ENCODE measurements around the gene TBC1D5. TPM values are rescaled to one million over a fixed set of nuclear protein-coding genes. Genes with fewer than 3 reads are reported as not detected.

TBC1D5 gene
- total RNA-seq, 1 donor from 2014 or later: 106 TPM

DNA sequence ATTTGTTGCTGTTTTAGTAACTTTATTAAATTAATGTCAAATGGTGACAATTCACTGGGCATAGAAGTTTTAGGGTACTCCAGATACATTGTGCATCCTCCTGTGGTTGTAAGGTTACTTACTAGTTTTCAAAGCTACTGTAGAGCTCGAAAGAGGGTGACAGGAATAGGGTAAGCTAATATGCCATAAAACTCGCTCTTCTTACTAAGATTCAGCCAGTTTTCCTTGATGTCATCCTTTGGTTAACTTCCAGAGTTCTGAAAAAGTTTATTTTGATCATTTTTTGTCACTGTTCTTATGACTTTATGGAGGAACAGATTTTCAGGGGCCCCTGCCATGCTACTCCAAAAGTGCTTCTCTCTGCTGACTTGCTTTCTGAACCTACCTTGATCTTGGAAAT is 522.8 kb downstream of the TBC1D5 start:
- H3K4me1 Mint-ChIP-seq: no peaks in the 10 kb centered on the region
- DNase-seq (no peak), ATAC-seq (ENCODE audit: low read depth) (no peak)
- H3K4me3 Mint-ChIP-seq: no peak overlapping the region
- TF ChIP-seq, protein P1, sequence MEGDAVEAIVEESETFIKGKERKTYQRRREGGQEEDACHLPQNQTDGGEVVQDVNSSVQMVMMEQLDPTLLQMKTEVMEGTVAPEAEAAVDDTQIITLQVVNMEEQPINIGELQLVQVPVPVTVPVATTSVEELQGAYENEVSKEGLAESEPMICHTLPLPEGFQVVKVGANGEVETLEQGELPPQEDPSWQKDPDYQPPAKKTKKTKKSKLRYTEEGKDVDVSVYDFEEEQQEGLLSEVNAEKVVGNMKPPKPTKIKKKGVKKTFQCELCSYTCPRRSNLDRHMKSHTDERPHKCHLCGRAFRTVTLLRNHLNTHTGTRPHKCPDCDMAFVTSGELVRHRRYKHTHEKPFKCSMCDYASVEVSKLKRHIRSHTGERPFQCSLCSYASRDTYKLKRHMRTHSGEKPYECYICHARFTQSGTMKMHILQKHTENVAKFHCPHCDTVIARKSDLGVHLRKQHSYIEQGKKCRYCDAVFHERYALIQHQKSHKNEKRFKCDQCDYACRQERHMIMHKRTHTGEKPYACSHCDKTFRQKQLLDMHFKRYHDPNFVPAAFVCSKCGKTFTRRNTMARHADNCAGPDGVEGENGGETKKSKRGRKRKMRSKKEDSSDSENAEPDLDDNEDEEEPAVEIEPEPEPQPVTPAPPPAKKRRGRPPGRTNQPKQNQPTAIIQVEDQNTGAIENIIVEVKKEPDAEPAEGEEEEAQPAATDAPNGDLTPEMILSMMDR (IDR thresholded peaks at IDR 0.05): no peak
- intact Hi-C loops (cut with micrococcal nuclease): no loop called here
- H3K9me3 Mint-ChIP-seq: peaks cover 3% of the 10 kb centered on the region
- no peak overlapping the region for H3K27ac Mint-ChIP-seq
- no peaks in the 10 kb centered on the region for H3K27me3 Mint-ChIP-seq
- peaks cover 34% of the 10 kb centered on the region for H3K36me3 Mint-ChIP-seq (ENCODE audit: low read depth)
- CTCF ChIA-PET: no interaction called here
- POLR2A ChIA-PET: no interaction called here

DNA sequence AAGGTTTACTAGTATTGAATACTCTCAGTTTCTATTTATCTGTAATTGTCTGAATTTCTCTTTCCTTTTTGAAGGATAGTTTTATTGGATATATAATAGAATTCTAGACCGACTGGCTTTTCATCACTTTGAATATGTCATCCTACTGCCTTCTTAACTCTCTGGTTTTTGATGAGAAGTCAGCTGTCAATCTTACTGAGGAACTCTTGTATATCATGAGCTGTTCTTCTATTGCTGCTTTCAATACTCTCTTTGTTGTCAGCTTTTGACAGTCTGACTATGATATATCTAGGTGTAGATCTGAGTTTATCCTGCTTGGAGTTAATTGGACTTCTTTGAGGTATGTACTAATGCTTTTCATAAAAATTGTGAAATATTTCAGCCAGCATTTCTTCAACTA is 523.8 kb downstream of the TBC1D5 start:
- TF ChIP-seq, protein P1 (IDR thresholded peaks at IDR 0.05): no peak
- Mint-ChIP-seq H3K27me3 (no peaks in the 10 kb centered on the region), H3K9me3 (peaks cover 3% of the 10 kb centered on the region), H3K4me1 (no peaks in the 10 kb centered on the region), H3K4me3 (no peak overlapping the region), H3K27ac (no peak overlapping the region), H3K36me3 (ENCODE audit: low read depth) (peaks cover 34% of the 10 kb centered on the region)
- DNase-seq: no peak
- intact Hi-C loops (cut with micrococcal nuclease): no loop called here
- POLR2A ChIA-PET: no interaction called here
- CTCF ChIA-PET: no interaction called here
- ATAC-seq (ENCODE audit: low read depth): no peak

DNA sequence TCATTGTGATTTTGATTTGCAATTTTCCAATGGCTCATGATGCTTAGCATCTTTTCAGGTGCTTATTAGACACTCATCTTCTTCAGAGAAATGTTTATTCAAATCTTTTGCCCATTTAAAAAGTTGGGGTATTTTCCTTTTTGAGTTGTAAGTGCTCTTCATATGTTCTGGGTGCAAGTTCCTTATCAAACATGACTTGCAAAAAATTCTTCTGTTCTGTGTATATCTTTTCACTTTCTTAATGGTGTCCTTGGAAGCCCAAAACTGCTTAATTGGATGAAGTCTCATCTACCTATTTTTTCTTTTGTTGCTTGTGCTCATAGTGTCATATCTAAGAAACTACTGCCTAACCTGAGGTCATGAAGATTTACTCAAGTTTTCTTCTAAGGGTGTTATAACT is 524.8 kb downstream of the TBC1D5 start:
- no peaks in the 10 kb centered on the region for H3K27me3 Mint-ChIP-seq
- ChIA-PET POLR2A (no interaction called here), CTCF (no interaction called here)
- peaks cover 40% of the 10 kb centered on the region for H3K36me3 Mint-ChIP-seq (ENCODE audit: low read depth)
- no peaks in the 10 kb centered on the region for H3K4me1 Mint-ChIP-seq
- DNase-seq (no peak), ATAC-seq (ENCODE audit: low read depth) (no peak)
- no peak overlapping the region for H3K4me3 Mint-ChIP-seq
- H3K27ac Mint-ChIP-seq: no peak overlapping the region
- intact Hi-C loops (cut with micrococcal nuclease): no loop called here
- peaks cover 3% of the 10 kb centered on the region for H3K9me3 Mint-ChIP-seq
- TF ChIP-seq, protein P1 (IDR thresholded peaks at IDR 0.05): no peak

DNA sequence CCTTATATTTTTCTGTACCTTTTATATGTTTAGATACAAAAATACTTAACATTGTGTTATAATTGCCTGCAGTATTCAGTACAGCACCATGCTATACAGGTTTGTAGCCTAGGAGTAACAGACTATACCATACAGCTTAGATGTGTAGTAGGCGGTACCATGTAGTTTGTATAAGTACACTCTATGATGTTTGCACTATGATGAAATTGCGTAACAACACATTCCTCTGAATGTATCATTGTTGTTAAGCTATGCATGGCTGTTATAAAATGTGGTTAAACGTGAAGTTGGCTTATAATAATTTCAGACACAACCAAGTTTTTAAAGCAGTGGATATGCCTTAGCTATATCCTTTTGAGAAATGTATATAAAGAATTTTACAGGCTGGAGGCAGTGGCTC is 529.3 kb downstream of the TBC1D5 start:
- ChIA-PET CTCF (no interaction called here), POLR2A (no interaction called here)
- H3K27ac Mint-ChIP-seq: no peak overlapping the region
- no peak overlapping the region for H3K4me3 Mint-ChIP-seq
- H3K4me1 Mint-ChIP-seq: no peaks in the 10 kb centered on the region
- no peaks in the 10 kb centered on the region for H3K9me3 Mint-ChIP-seq
- no peak for DNase-seq
- intact Hi-C loops (cut with micrococcal nuclease): no loop called here
- no peak for ATAC-seq (ENCODE audit: low read depth)
- H3K27me3 Mint-ChIP-seq: no peaks in the 10 kb centered on the region
- peaks cover 43% of the 10 kb centered on the region for H3K36me3 Mint-ChIP-seq (ENCODE audit: low read depth)
- TF ChIP-seq, protein P1 (IDR thresholded peaks at IDR 0.05): no peak

DNA sequence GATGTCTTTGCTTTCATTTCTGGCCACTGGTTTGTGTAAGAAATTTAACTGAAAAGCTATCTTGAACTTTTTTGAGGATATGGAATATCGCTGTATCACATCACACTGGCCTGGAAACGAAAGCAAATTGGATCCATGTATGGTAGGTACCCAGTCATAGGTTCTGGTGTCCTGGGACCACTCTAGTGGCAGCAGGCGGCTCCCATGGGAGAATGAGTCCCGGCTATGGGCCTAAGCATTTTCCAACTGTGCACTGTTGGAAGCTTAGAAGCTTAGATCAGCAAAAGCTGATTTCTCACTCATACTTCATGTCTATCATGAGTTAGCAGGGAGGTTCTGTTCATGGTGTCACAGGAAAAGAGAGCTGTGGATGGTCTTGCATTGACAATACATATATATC is 534.5 kb downstream of the TBC1D5 start:
- POLR2A ChIA-PET: no interaction called here
- no peak for DNase-seq
- TF ChIP-seq, protein P1 (IDR thresholded peaks at IDR 0.05): no peak
- no peak for ATAC-seq (ENCODE audit: low read depth)
- H3K4me3 Mint-ChIP-seq: no peak overlapping the region
- CTCF ChIA-PET: interaction anchor here (1.5 kb wide), 1 partner anchor 24 kb away, joined by 3 read pairs; no protein-coding TSS in a partner anchor
- H3K27ac Mint-ChIP-seq: no peak overlapping the region
- intact Hi-C loops (cut with micrococcal nuclease): no loop called here
- H3K27me3 Mint-ChIP-seq: no peaks in the 10 kb centered on the region
- H3K36me3 Mint-ChIP-seq (ENCODE audit: low read depth): peaks cover 72% of the 10 kb centered on the region
- H3K4me1 Mint-ChIP-seq: no peaks in the 10 kb centered on the region
- H3K9me3 Mint-ChIP-seq: peaks cover 13% of the 10 kb centered on the region

All from activated B cell treated with CpG ODN at 0.5 μM for 24 hours (primary cell).